Measurements from ENCODE around the gene LRRTM4.

The LRRTM4 gene

DNA sequence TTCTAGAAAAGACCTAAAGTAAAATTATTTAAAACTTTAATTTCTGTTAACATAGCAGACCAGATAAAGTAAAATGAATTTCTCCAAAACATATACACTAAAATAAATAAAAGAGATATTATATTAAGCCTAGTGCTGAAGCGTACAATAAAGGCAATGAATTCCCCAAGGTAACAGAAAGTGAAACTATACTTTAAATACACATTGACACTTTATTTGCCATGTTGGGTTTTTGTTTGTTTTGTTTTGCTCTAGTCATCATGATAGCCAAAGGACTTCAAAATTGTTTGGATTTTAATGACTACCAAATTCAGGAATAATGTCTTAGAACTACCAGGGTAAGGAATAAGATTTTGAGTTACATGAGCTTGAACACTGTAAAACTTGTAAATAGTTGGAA is 413.3 kb downstream of the LRRTM4 start:
- TF ChIP-seq POLR2AphosphoS5 (IDR thresholded peaks at IDR 0.05; ENCODE audit: low read depth, low read length) (no peak), SIN3A (IDR thresholded peaks at IDR 0.05; ENCODE audit: borderline replicate concordance, insufficient read depth, low read length) (no peak), TAF1 (IDR thresholded peaks at IDR 0.05; ENCODE audit: borderline replicate concordance, insufficient read depth, low read length) (no peak)
- TF ChIP-seq, protein P1, sequence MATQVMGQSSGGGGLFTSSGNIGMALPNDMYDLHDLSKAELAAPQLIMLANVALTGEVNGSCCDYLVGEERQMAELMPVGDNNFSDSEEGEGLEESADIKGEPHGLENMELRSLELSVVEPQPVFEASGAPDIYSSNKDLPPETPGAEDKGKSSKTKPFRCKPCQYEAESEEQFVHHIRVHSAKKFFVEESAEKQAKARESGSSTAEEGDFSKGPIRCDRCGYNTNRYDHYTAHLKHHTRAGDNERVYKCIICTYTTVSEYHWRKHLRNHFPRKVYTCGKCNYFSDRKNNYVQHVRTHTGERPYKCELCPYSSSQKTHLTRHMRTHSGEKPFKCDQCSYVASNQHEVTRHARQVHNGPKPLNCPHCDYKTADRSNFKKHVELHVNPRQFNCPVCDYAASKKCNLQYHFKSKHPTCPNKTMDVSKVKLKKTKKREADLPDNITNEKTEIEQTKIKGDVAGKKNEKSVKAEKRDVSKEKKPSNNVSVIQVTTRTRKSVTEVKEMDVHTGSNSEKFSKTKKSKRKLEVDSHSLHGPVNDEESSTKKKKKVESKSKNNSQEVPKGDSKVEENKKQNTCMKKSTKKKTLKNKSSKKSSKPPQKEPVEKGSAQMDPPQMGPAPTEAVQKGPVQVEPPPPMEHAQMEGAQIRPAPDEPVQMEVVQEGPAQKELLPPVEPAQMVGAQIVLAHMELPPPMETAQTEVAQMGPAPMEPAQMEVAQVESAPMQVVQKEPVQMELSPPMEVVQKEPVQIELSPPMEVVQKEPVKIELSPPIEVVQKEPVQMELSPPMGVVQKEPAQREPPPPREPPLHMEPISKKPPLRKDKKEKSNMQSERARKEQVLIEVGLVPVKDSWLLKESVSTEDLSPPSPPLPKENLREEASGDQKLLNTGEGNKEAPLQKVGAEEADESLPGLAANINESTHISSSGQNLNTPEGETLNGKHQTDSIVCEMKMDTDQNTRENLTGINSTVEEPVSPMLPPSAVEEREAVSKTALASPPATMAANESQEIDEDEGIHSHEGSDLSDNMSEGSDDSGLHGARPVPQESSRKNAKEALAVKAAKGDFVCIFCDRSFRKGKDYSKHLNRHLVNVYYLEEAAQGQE (IDR thresholded peaks at IDR 0.05; ENCODE audit: insufficient read depth in 1 of 2, low read depth in 2 of 2, low read length in 2 of 2), result no peak

DNA sequence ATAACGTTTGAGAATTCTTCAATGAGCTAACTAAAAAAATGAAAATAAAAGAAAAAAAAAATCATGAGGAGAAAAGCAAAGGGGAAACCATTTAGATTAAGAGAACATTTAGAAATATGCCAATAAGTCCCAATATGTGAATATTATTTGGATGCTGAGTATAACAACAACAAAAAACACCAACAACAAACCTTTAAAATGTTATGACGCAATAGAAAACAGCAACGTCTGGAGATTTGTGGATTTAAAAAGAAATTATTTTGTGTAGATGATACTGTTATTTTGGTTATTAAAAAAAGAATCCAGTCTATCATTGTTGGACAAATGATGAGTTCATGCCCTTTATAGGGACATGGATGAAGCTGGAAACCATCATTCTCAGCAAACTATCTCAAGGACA is 417.2 kb downstream of the LRRTM4 start:
- TF ChIP-seq SIN3A (IDR thresholded peaks at IDR 0.05; ENCODE audit: borderline replicate concordance, insufficient read depth, low read length) (no peak), TAF1 (IDR thresholded peaks at IDR 0.05; ENCODE audit: borderline replicate concordance, insufficient read depth, low read length) (no peak), FOXP2 (optimal IDR thresholded peaks at IDR 0.05; ENCODE audit: borderline replicate concordance, extremely low read depth, extremely low read length, insufficient read depth) (no peak), POLR2AphosphoS5 (IDR thresholded peaks at IDR 0.05; ENCODE audit: low read depth, low read length) (no peak)
- TF ChIP-seq, protein P1 (IDR thresholded peaks at IDR 0.05; ENCODE audit: insufficient read depth in 1 of 2, low read depth in 2 of 2, low read length in 2 of 2), result no peak

- TF ChIP-seq TAF1 (IDR thresholded peaks at IDR 0.05; ENCODE audit: borderline replicate concordance, insufficient read depth, low read length) (no peak), SIN3A (IDR thresholded peaks at IDR 0.05; ENCODE audit: borderline replicate concordance, insufficient read depth, low read length) (no peak), POLR2AphosphoS5 (IDR thresholded peaks at IDR 0.05; ENCODE audit: low read depth, low read length) (no peak), FOXP2 (optimal IDR thresholded peaks at IDR 0.05; ENCODE audit: borderline replicate concordance, extremely low read depth, extremely low read length, insufficient read depth) (no peak)
- TF ChIP-seq, protein P1 (IDR thresholded peaks at IDR 0.05; ENCODE audit: insufficient read depth in 1 of 2, low read depth in 2 of 2, low read length in 2 of 2), result no peak
Observed at GRCh38 chr2:77104554-77104953, 417.6 kb downstream of the LRRTM4 start.

DNA sequence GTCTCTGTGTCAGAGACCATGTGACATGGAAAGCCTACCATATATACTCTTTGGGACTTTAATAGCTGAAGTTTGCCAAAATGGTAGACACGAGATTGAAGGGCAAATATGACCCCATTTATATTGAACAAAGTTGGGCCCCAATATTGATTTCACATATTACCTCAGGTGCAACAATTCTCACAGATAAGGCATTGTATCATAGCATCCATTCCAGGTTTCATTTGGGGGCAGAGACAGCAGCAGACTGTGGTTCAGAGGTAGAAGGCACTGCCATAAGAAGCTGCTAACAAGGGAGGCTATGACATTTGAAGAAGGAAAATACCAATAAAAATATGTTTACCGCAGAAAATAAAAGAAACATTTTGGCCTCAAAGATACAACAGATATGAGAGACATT is 419.2 kb downstream of the LRRTM4 start:
- TF ChIP-seq SIN3A (IDR thresholded peaks at IDR 0.05; ENCODE audit: borderline replicate concordance, insufficient read depth, low read length) (no peak), POLR2AphosphoS5 (IDR thresholded peaks at IDR 0.05; ENCODE audit: low read depth, low read length) (no peak), TAF1 (IDR thresholded peaks at IDR 0.05; ENCODE audit: borderline replicate concordance, insufficient read depth, low read length) (no peak)
- TF ChIP-seq, protein P1 (IDR thresholded peaks at IDR 0.05; ENCODE audit: insufficient read depth in 1 of 2, low read depth in 2 of 2, low read length in 2 of 2), result no peak

GRCh38 chr2:77101796-77102452 is 420.3 kb downstream of the LRRTM4 start:
- no peak for TF ChIP-seq SIN3A (IDR thresholded peaks at IDR 0.05; ENCODE audit: borderline replicate concordance, insufficient read depth, low read length)
- no peak for TF ChIP-seq FOXP2 (optimal IDR thresholded peaks at IDR 0.05; ENCODE audit: borderline replicate concordance, extremely low read depth, extremely low read length, insufficient read depth)
- no peak for TF ChIP-seq TAF1 (IDR thresholded peaks at IDR 0.05; ENCODE audit: borderline replicate concordance, insufficient read depth, low read length)
- TF ChIP-seq, protein P1 (IDR thresholded peaks at IDR 0.05; ENCODE audit: insufficient read depth in 1 of 2, low read depth in 2 of 2, low read length in 2 of 2), result no peak
- TF ChIP-seq POLR2AphosphoS5 (IDR thresholded peaks at IDR 0.05; ENCODE audit: low read depth, low read length), result no peak
